HG03025 (cell line): ENCODE results near the gene CES3.

Experiments used
- ATAC-seq: cut with Tn5 transposase; IDR thresholded peaks from one replicate; pipeline ENCODE4 v1.9.1; 2021; ENCODE audit warnings: mild to moderate bottlenecking, moderate library complexity; ENCODE audit not compliant: unreplicated experiment, low FRiP score

Gene CES3

GRCh38 chr16:67023689-67024088, 62.6 kb downstream of the CES3 start:
- ATAC-seq, result no peak
